Body of pancreas (tissue), 4 donors: ENCODE data around the gene PRKCSH. TPM values are rescaled to one million over a fixed set of nuclear protein-coding genes. Genes with fewer than 3 reads are reported as not detected.

Source experiments
- ATAC-seq: fragments of 150-250 bp; one replicate; pipeline ENCODE4 v1.9.1; 2016
- DNase-seq, 4 donors: peaks; one replicate each; pipeline ENCODE4 v3.0.0-alpha.2; 2019
- H3K27ac ChIP-seq, 4 donors: fragments of 200-600 bp; sonication (generic); 1 replicate in 3 of 4; 2 replicates in 1 of 4; pipeline versions ENCODE4 v1.5.1 to v1.6.1; 2016 to 2019; ENCODE audit warnings: mild to moderate bottlenecking in 1 of 4, mixed read lengths in 1 of 4, moderate library complexity in 1 of 4
- H3K27me3 ChIP-seq, 2 donors: fragments of 200-600 bp; sonication (generic); one replicate each; pipeline ENCODE4 v1.6.0; 2016; ENCODE audit warnings: mild to moderate bottlenecking in 1 of 2
- H3K36me3 ChIP-seq, 2 donors: fragments of 200-600 bp; sonication (generic); replicated peaks in 1 of 2; 2 replicates each; pipeline ENCODE4 v1.5.1; 2016; ENCODE audit warnings: low read depth in 2 of 2; ENCODE audit not compliant: insufficient read depth in 1 of 2
- H3K4me1 ChIP-seq: fragments of 200-600 bp; sonication (generic); one replicate; pipeline ENCODE4 v1.6.0; 2016
- H3K4me3 ChIP-seq, 2 donors: fragments of 200-600 bp; sonication (generic); 1 replicate in 1 of 2; 2 replicates in 1 of 2; pipeline ENCODE4 v1.5.1; 2016 to 2019
- H3K9me3 ChIP-seq, 3 donors: fragments of 200-600 bp; sonication (generic); 1 replicate in 2 of 3; 2 replicates in 1 of 3; pipeline ENCODE4 v1.5.1; 2016
- CTCF ChIP-seq, 7 experiments: fragments of 450-650 bp in 4 of 7; fragments of 200-600 bp in 3 of 7; sonication (generic) in 3 of 7; IDR thresholded peaks; one replicate each; pipeline ENCODE4 v1.5.1; 2016 to 2019; ENCODE audit warnings: antibody characterized with exemption in 7 of 7
- POLR2A ChIP-seq, 3 donors: fragments of 450-650 bp; IDR thresholded peaks; one replicate each; pipeline ENCODE4 v1.6.1; 2016; ENCODE audit warnings: antibody characterized with exemption in 3 of 3, mild to moderate bottlenecking in 2 of 3
- WGBS, 2 donors: methylation state at CpG; one replicate each; pipeline ENCODE4 v1.1.5; 2017; 5-methylcytosine and 5-hydroxymethylcytosine counted together
- intact Hi-C: fragments of 100-400 bp; cut with DNase I; formaldehyde crosslinking; loops from one replicate; pipeline ENCODE4 v1.15.1; 2023
- microRNA-seq, 2 donors: library from miRNA; unstranded; fragments of <30 nt; microRNA quantifications; one replicate each; pipeline ENCODE4, GENCODE V29; 2016; ENCODE audit warnings: borderline number of aligned reads in 2 of 2, borderline replicate concordance in 2 of 2
- small RNA-seq: library from RNA; depleted of rRNA; stranded (forward); fragments of <200 nt; gene quantifications from one replicate; pipeline ENCODE3, GENCODE V24; 2016
- total RNA-seq, 2 donors: library from RNA; depleted of rRNA; stranded (reverse); fragments of >200 nt; gene quantifications; one replicate each; pipeline ENCODE4 v1.1.0, GENCODE V29; 2016

Gene PRKCSH
- total RNA-seq, 2 donors from 2014 or later, result 134 to 194 TPM

- intact Hi-C loops, result no loop called here
- Histone ChIP-seq H3K9me3 (no peaks in the 10 kb centered on the region), H3K4me1 (peaks cover 8% of the 10 kb centered on the region), H3K36me3 (peaks cover 0 to 6% of the 10 kb centered on the region in 2 donors), H3K27me3 (no peaks in the 10 kb centered on the region), H3K27ac (no peak overlapping the region), H3K4me3 (no peak overlapping the region)
- DNase-seq (no peak), ATAC-seq (no peak)
- TF ChIP-seq POLR2A (IDR thresholded peaks at IDR 0.05) (no peak), CTCF (IDR thresholded peaks at IDR 0.05) (no peak)
- 90 to 95% methylated on average over 6 of the region's 6 CpGs for WGBS, 2 donors
These were observed 63.8 kb downstream of the PRKCSH start for GRCh38 chr19:11499220-11499726.

- no peaks in the 10 kb centered on the region for H3K27me3 ChIP-seq
- DNase-seq (no peak), ATAC-seq (no peak)
- intact Hi-C loops, result no loop called here
- WGBS, 2 donors, result 55 to 71% methylated on average over 7 of the region's 7 CpGs
- H3K4me1 ChIP-seq, result peaks cover 14% of the 10 kb centered on the region
- peaks cover 0 to 6% of the 10 kb centered on the region in 2 donors for H3K36me3 ChIP-seq
- H3K27ac ChIP-seq, result no peak overlapping the region
- no peak overlapping the region for H3K4me3 ChIP-seq
- no peaks in the 10 kb centered on the region for H3K9me3 ChIP-seq
- no peak for TF ChIP-seq CTCF (IDR thresholded peaks at IDR 0.05)
- no peak for TF ChIP-seq POLR2A (IDR thresholded peaks at IDR 0.05)
These were observed 64.5 kb downstream of the PRKCSH start for GRCh38 chr19:11499890-11500420.

Small RNA genes within 50 kb of the gene (microRNA-seq; reads per million reads assigned to microRNA genes)
- 0 reads per million in 2 donors for gene MIR7974

Small RNA genes within 50 kb of the gene (small RNA-seq; reads per million reads assigned to genes)
- gene MIR7974 (not detected), gene RF00019 (not detected)

Other genes with a start within 250 kb of the PRKCSH start
- 100 to 1,000 TPM; 133 to 165 TPM for gene KANK2, start 238.1 kb upstream of the PRKCSH start, total RNA-seq
- not detected for gene ANGPTL8, start 196.0 kb upstream of the PRKCSH start, total RNA-seq
- 10 to 100 TPM; 77.1 to 89.2 TPM for gene DOCK6, start 173.1 kb upstream of the PRKCSH start, total RNA-seq
- gene TSPAN16, start 139.5 kb upstream of the PRKCSH start, total RNA-seq, result not detected
- gene RAB3D, start 96.0 kb upstream of the PRKCSH start, total RNA-seq, result 10 to 100 TPM; 47.1 to 51.6 TPM
- 100 to 1,000 TPM; 176 to 197 TPM for gene TMEM205, start 89.4 kb upstream of the PRKCSH start, total RNA-seq
- 10 to 100 TPM; 26.5 to 32.6 TPM for gene CCDC159, start 89.1 kb upstream of the PRKCSH start, total RNA-seq
- 10 to 100 TPM in 1 of 2 donors, 1 to 10 TPM in 1; 9.9 to 30.3 TPM for gene PLPPR2, start 80.2 kb upstream of the PRKCSH start, total RNA-seq
- 1 to 10 TPM in 1 of 2 donors, under 1 TPM in 1; 0.78 to 2.0 TPM for gene SWSAP1, start 61.0 kb upstream of the PRKCSH start, total RNA-seq
- 10 to 100 TPM; 15.0 to 20.4 TPM for gene EPOR, start 51.3 kb upstream of the PRKCSH start, total RNA-seq
- 10 to 100 TPM; 35.0 to 56.0 TPM for gene RGL3, start 16.3 kb upstream of the PRKCSH start, total RNA-seq
- under 1 TPM in 1 of 2 donors, not detected in 1; 0.26 TPM for gene ODAD3, start 514 bp upstream of the PRKCSH start, total RNA-seq
- gene ELAVL3, start 45.4 kb downstream of the PRKCSH start, total RNA-seq, result not detected
- 10 to 100 TPM in 1 of 2 donors, 1 to 10 TPM in 1; 9.6 to 22.1 TPM for gene ZNF653, start 70.2 kb downstream of the PRKCSH start, total RNA-seq
- gene ECSIT, start 93.5 kb downstream of the PRKCSH start, total RNA-seq, result 10 to 100 TPM; 55.8 to 79.1 TPM
- gene CNN1, start 103.2 kb downstream of the PRKCSH start, total RNA-seq, result 10 to 100 TPM; 10.9 to 15.2 TPM
- gene ELOF1, start 123.6 kb downstream of the PRKCSH start, total RNA-seq, result 10 to 100 TPM; 36.6 TPM
- 10 to 100 TPM in 1 of 2 donors, 1 to 10 TPM in 1; 8.0 to 22.4 TPM for gene ACP5, start 142.0 kb downstream of the PRKCSH start, total RNA-seq
- 1 to 10 TPM; 4.6 to 8.8 TPM for gene ZNF627, start 161.8 kb downstream of the PRKCSH start, total RNA-seq